Neural progenitor cell (in vitro differentiated cells): ENCODE measurements around the gene TREM1.

ENCODE experiments used
- EZH2 ChIP-seq: fragments of 200-600 bp; sonication (generic); IDR thresholded peaks from 2 replicates; pipeline ENCODE4 v1.6.1; 2017; ENCODE audit warnings: antibody characterized with exemption, mild to moderate bottlenecking, moderate library complexity
- EZH2phosphoT487 ChIP-seq: fragments of 200-600 bp; sonication (generic); IDR thresholded peaks from 2 replicates; pipeline ENCODE4 v1.6.1; 2017; ENCODE audit warnings: antibody characterized with exemption
- TF ChIP-seq, protein P1 (sequence below): fragments of 200-600 bp; sonication (generic); IDR thresholded peaks from 2 replicates; pipeline ENCODE4 v1.5.1; 2017; ENCODE audit warnings: antibody characterized with exemption, mild to moderate bottlenecking

DNA sequence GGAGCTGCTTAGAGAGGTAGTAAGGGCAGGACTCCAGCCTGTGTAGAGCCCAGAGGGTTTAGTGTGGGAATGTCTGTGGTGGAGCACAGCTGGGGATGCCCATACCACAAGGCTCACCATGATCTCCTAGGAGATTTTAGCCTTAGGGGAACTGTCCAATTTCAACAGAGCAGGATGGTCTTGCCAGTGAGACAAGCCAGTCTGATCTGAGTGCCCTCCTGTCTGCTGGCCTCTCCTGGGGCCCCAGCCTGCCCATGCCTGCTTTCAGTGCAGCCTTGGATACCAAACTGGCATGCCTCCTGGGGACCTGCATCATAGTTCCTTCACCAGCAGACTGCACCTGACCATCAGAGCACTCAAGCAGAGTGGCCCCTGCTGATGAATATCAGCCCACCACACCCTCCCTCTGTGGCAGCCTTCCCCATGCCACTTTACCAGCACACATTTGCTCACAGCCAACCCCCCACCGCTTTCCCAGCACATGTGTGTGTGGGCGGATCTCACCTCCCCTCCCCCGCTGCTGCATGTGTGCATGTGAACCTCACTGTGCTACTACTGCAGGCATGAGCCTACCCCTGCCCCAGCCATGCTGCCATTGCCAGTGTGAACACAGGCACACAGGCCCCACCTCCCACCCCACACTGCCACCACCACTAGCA lies 7.9 kb upstream of the TREM1 start:
- TF ChIP-seq EZH2 (no peak), EZH2phosphoT487 (no peak)
- TF ChIP-seq, protein P1, sequence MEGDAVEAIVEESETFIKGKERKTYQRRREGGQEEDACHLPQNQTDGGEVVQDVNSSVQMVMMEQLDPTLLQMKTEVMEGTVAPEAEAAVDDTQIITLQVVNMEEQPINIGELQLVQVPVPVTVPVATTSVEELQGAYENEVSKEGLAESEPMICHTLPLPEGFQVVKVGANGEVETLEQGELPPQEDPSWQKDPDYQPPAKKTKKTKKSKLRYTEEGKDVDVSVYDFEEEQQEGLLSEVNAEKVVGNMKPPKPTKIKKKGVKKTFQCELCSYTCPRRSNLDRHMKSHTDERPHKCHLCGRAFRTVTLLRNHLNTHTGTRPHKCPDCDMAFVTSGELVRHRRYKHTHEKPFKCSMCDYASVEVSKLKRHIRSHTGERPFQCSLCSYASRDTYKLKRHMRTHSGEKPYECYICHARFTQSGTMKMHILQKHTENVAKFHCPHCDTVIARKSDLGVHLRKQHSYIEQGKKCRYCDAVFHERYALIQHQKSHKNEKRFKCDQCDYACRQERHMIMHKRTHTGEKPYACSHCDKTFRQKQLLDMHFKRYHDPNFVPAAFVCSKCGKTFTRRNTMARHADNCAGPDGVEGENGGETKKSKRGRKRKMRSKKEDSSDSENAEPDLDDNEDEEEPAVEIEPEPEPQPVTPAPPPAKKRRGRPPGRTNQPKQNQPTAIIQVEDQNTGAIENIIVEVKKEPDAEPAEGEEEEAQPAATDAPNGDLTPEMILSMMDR = no peak
